DND-41 (cell line): ENCODE measurements around the gene CDKN2D.
"Not testable (repeated sequence)": the region's sequence is repeated elsewhere in the genome, so short reads cannot be mapped to it uniquely, and the experiment has no call there.

ENCODE experiments used
- ATAC-seq: fragments of 200-7000 bp; cut with Tn5 transposase; 3 replicates; pipeline ENCODE4 v1.9.1; 2021; ENCODE audit warnings: low read depth; ENCODE audit not compliant: insufficient read depth
- DNase-seq: peaks from one replicate; pipeline ENCODE4 v3.0.0-alpha.2; 2020
- H2AFZ ChIP-seq: 2 replicates; pipeline ENCODE4 v1.6.0; 2012; ENCODE audit warnings: low read depth, low read length
- H3K27ac ChIP-seq: 2 replicates; pipeline ENCODE4 v1.5.1; 2012; ENCODE audit warnings: low read length, inconsistent platforms
- H3K27me3 ChIP-seq: fragments of 200-600 bp; sonication (generic); 2 replicates; pipeline ENCODE4 v1.6.0; 2012; ENCODE audit warnings: low read length, mild to moderate bottlenecking, inconsistent platforms; ENCODE audit not compliant: insufficient read depth, poor library complexity
- H3K36me3 ChIP-seq: 2 replicates; pipeline ENCODE4 v1.5.1; 2012; ENCODE audit warnings: low read length, inconsistent platforms; ENCODE audit not compliant: insufficient read depth
- H3K4me1 ChIP-seq: 2 replicates; pipeline ENCODE4 v1.5.1; 2012; ENCODE audit warnings: mild to moderate bottlenecking, low read length; ENCODE audit not compliant: insufficient read depth
- H3K4me2 ChIP-seq: 2 replicates; pipeline ENCODE4 v1.6.0; 2012; ENCODE audit warnings: mild to moderate bottlenecking, moderate library complexity, low read length, inconsistent platforms; ENCODE audit not compliant: insufficient read depth
- H3K4me3 ChIP-seq, 2 experiments: fragments of 200-600 bp in 1 of 2; shearing (Covaris generic) in 1 of 2; 2 replicates each; pipeline ENCODE4 v1.5.1; 2012 to 2016; ENCODE audit warnings: inconsistent platforms in 2 of 2, low read length in 2 of 2, mild to moderate bottlenecking in 2 of 2, low read depth in 1 of 2, moderate library complexity in 1 of 2
- H3K79me2 ChIP-seq: 2 replicates; pipeline ENCODE4 v1.6.0; 2012; ENCODE audit warnings: low read length, inconsistent platforms; ENCODE audit not compliant: insufficient read depth
- H3K9ac ChIP-seq: 2 replicates; pipeline ENCODE4 v1.6.0; 2012; ENCODE audit warnings: low read depth, mild to moderate bottlenecking, inconsistent platforms, low read length, moderate library complexity
- H3K9me3 ChIP-seq: 2 replicates; pipeline ENCODE4 v1.5.1; 2012; ENCODE audit warnings: low read length, moderate library complexity, mild to moderate bottlenecking, inconsistent platforms; ENCODE audit not compliant: insufficient read depth, severe bottlenecking
- H4K20me1 ChIP-seq: 2 replicates; pipeline ENCODE4 v1.6.0; 2012; ENCODE audit warnings: low read length; ENCODE audit not compliant: insufficient read depth
- EZH2 ChIP-seq: IDR thresholded peaks from 3 replicates; pipeline ENCODE4 v1.6.1; 2012; ENCODE audit warnings: borderline replicate concordance, low read depth, mild to moderate bottlenecking, moderate library complexity, low read length, inconsistent platforms; ENCODE audit not compliant: severe bottlenecking
- TF ChIP-seq, protein P1 (sequence below): IDR thresholded peaks from 2 replicates; pipeline ENCODE4 v1.5.1; 2012; ENCODE audit warnings: borderline replicate concordance, low read length, moderate library complexity, mild to moderate bottlenecking; ENCODE audit not compliant: poor library complexity, severe bottlenecking; ENCODE audit errors: extremely low read depth

CDKN2D gene

DNA sequence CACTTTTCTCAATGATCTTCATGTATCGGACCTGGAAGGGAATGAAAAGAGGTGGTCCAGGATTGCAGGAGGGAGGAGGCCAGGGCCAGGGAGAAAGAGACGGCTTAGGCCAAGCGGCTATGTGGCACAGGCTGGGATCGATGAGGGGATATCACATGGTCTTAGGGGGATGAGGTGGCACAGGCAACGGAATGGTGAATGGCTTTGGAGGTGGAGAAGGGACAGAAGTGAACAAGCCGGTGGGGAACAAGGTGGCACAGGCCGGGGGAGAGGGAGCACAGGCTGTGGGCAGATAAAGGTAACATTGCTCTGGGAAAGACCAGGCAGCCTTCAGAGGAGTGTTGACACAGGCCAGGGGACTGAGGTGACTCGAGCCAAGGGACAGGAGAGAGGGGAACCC is 5.7 kb upstream of the CDKN2D start:
- H3K79me2 ChIP-seq, result peaks cover 5% of the 10 kb centered on the region
- H3K4me1 ChIP-seq, result peaks cover 20% of the 10 kb centered on the region
- H3K9ac ChIP-seq, result no peak overlapping the region
- H3K4me2 ChIP-seq, result no peak overlapping the region
- H2AFZ ChIP-seq, result no peak overlapping the region
- no peak for DNase-seq
- no peaks in the 10 kb centered on the region for H4K20me1 ChIP-seq
- ATAC-seq, result no peak
- no peak overlapping the region for H3K4me3 ChIP-seq
- H3K27ac ChIP-seq, result no peak overlapping the region
- H3K9me3 ChIP-seq, result no peaks in the 10 kb centered on the region
- TF ChIP-seq EZH2, result no peak
- TF ChIP-seq, protein P1, sequence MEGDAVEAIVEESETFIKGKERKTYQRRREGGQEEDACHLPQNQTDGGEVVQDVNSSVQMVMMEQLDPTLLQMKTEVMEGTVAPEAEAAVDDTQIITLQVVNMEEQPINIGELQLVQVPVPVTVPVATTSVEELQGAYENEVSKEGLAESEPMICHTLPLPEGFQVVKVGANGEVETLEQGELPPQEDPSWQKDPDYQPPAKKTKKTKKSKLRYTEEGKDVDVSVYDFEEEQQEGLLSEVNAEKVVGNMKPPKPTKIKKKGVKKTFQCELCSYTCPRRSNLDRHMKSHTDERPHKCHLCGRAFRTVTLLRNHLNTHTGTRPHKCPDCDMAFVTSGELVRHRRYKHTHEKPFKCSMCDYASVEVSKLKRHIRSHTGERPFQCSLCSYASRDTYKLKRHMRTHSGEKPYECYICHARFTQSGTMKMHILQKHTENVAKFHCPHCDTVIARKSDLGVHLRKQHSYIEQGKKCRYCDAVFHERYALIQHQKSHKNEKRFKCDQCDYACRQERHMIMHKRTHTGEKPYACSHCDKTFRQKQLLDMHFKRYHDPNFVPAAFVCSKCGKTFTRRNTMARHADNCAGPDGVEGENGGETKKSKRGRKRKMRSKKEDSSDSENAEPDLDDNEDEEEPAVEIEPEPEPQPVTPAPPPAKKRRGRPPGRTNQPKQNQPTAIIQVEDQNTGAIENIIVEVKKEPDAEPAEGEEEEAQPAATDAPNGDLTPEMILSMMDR, result no peak
- H3K36me3 ChIP-seq, result no peaks in the 10 kb centered on the region
- no peaks in the 10 kb centered on the region for H3K27me3 ChIP-seq

DNA sequence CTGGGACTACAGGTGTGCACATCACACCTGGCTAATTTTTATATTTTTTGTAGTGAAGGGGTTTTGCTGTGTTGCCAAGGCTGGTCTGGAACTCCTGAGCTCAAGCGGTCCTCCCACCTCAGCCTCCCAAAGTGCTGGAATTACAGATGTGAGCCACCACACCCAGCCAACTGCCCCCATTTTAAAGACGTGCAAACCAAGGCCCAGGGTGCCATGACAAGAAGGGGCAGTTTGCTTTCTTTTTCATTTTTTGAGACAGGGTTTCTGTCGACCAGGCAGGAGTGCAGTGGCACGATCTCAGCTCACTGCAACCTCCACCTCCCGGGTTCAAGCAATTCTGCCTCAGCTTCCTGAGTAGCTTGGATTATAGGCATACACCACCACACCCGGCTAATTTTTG is 5.0 kb upstream of the CDKN2D start:
- H3K27ac ChIP-seq, H3K4me3 ChIP-seq, H3K9me3 ChIP-seq, H3K27me3 ChIP-seq, DNase-seq, H3K79me2 ChIP-seq, ATAC-seq, H2AFZ ChIP-seq, H3K9ac ChIP-seq, H4K20me1 ChIP-seq, H3K36me3 ChIP-seq, H3K4me2 ChIP-seq: not testable (repeated sequence)
- peaks cover 22% of the 10 kb centered on the region for H3K4me1 ChIP-seq

DNA sequence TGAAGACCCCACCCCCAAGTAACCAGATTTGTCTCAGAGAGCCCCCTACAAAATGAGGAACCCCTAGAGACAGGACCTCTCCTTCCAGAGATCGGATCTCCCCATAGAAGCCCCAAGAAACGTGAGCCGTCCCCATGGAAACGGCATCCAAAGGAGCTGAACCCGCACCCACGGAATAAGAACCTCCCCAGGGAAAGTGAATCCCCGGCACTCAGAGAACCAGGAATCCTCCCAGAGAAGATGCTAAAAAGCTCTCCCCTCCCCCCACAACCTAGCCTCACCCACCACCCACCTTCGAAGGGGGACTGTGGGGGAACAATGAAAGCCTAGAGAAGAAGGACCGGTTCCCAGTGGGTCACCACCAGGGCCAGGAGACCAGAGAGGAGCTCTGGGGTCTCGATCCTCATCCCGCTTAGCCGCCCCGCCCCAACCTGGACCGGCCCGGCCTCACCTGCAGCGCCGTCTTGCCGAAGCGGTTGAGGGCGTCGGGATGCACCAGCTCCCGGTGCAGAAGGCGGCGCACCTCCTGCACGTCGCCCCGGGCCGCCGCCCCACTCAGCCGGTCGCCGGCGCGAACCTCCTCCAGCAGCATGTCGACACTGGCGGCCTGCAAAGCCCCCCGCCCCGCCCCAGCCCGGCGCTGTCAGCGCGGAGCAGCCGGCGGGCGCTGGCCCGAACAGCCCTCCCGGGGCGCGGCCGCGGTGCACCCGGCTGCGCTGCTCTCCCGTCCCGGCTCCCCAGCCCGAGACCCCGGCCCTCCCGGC is 535 bp downstream of the CDKN2D start:
- Histone ChIP-seq H3K79me2 (peaks cover 45% of the 10 kb centered on the region), H3K27me3 (no peaks in the 10 kb centered on the region), H3K4me3 (peak overlapping the region; percentile 25 to 83; a peak in 3 of 4 replicates), H3K9ac (peak overlapping the region; percentile 89), H4K20me1 (peaks cover 27% of the 10 kb centered on the region), H2AFZ (peak overlapping the region; percentile 57; the same call in 1 of the 2 replicates), H3K4me2 (peak overlapping the region; percentile 90), H3K9me3 (no peaks in the 10 kb centered on the region), H3K4me1 (peaks cover 61% of the 10 kb centered on the region), H3K27ac (peak overlapping the region; percentile 79), H3K36me3 (peaks cover 20% of the 10 kb centered on the region; the same call in 1 of the 2 replicates)
- ATAC-seq (no peak), DNase-seq (no peak)
- TF ChIP-seq, protein P1, result peak; percentile 17
- no peak for TF ChIP-seq EZH2

DNA sequence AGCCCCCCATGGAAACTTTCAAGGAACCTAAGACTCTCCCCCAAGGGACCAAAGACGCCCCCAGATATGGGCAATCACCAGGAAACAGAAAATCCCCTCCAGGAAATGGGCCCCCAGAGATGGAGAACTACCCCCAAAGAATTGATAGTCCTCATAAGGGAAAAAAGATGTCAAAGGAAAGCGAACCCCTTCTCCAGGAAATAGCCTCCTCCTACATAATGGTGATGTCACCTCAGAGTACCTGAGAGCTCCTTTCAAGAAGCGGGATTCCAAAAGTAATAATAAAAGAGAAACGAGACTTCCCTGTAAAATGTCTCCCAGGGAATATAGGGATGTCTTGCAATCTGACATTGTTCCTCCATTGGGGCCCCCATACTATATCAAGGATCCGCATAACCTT is 1.1 kb downstream of the CDKN2D start:
- Histone ChIP-seq H3K79me2 (peaks cover 47% of the 10 kb centered on the region), H3K4me2 (peak overlapping the region; percentile 90), H3K4me1 (peaks cover 61% of the 10 kb centered on the region), H3K27ac (peak overlapping the region; percentile 79; the same call in 1 of the 2 replicates), H3K36me3 (peaks cover 23% of the 10 kb centered on the region), H3K27me3 (no peaks in the 10 kb centered on the region), H3K9ac (peak overlapping the region; percentile 89), H2AFZ (no peak overlapping the region), H3K4me3 (peak overlapping the region; percentile 25 to 83; a peak in 3 of 4 replicates), H3K9me3 (no peaks in the 10 kb centered on the region), H4K20me1 (peaks cover 28% of the 10 kb centered on the region)
- ATAC-seq, result no peak
- TF ChIP-seq, protein P1, result no peak
- no peak for TF ChIP-seq EZH2
- DNase-seq, result no peak
